Endothelial cell of umbilical vein (primary cell): ENCODE results near the gene SHISA7.

ENCODE experiments used
- CTCF ChIP-seq, 2 donors: IDR thresholded peaks; 1 replicate in 1 of 2; 2 replicates in 1 of 2; pipeline ENCODE4 v1.5.1; 2011; ENCODE audit warnings: low read length in 2 of 2, mild to moderate bottlenecking in 2 of 2, moderate library complexity in 2 of 2, control low read depth in 1 of 2, inconsistent platforms in 1 of 2, low read depth in 1 of 2; ENCODE audit not compliant: insufficient read depth in 1 of 2; ENCODE audit errors: extremely low read depth in 1 of 2
- JUN ChIP-seq: IDR thresholded peaks from 2 replicates; pipeline ENCODE4 v1.6.1; 2011; ENCODE audit warnings: borderline replicate concordance, low read depth; ENCODE audit not compliant: insufficient read length, insufficient read depth
- MAX ChIP-seq: IDR thresholded peaks from 2 replicates; pipeline ENCODE4 v1.6.1; 2011; ENCODE audit not compliant: insufficient read depth, insufficient read length

GRCh38 chr19:55424518-55424917, 18.6 kb downstream of the SHISA7 start:
- no peak for TF ChIP-seq CTCF (IDR thresholded peaks at IDR 0.05; ENCODE audit: extremely low read depth in 1 of 2, insufficient read depth in 1 of 2, low read depth in 1 of 2, low read length in 2 of 2)
- no peak for TF ChIP-seq MAX
- TF ChIP-seq JUN = no peak
